ENCODE data around the gene LRRC8C. TPM values are rescaled to one million over a fixed set of nuclear protein-coding genes. Genes with fewer than 3 reads are reported as not detected.

The LRRC8C gene
- total and polyA plus RNA-seq, 2 of the 8 experiments (the other 6 are each of a cell fraction or from before 2014, with no cell fraction given): 1.1 to 2.1 TPM

DNA sequence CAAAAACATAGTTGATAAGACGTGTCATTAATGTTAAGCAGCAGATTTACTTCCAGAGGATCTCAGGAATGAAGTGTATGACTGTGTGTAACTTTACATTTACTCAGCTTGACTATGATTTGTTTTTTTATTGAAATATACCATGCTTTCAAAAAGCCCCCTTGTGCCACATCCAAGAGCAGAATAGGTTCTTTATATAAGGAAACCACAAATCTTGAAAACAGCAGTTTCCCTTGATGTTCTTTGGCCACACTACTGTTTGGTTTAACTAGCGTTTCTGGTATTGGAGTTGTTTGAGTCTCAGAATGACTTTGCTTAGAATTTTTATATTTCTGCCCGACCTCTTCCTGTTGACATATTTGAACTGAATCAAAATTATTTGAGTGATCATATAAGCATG is 25.0 kb downstream of the LRRC8C start (continued):
- TF ChIP-seq HDAC6 (IDR thresholded peaks at IDR 0.05; ENCODE audit: low read depth, low read length) (no peak), SIX5 (IDR thresholded peaks at IDR 0.05; ENCODE audit: low read depth, low read length) (no peak)

Measured in H1 (cell line).